Measurements from ENCODE around the gene RGS5. TPM values are rescaled to one million over a fixed set of nuclear protein-coding genes. Genes with fewer than 3 reads are reported as not detected.

The RGS5 gene
- total RNA-seq, 1 experiment from 2014 or later, result 4.7 TPM

DNA sequence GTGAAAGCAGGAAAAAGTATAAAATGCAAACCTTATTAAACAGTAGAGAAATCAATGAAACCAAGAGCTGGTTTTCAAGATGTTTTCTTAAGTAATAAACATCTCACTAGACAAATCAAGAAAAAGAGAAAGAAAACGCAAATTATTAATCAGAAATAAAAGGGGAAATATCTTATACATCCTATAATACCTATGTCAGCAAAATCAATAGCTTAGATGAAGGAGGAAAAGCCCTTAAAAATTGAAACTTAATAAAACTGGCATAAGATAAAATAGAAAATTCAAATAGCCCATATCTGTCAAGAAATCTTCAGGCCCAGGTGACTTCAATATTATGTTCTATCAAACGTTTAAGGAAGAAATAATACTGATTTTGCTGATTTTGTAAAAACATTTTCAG lies 74.4 kb downstream of the RGS5 start:
- BruUV-seq (replicated peaks), result no TSS peak
- Histone ChIP-seq H3K27me3 (replicated peaks; ENCODE audit: insufficient read depth, low read depth, low read length, poor library complexity) (no peaks in the 10 kb centered on the region), H3K4me3 (ENCODE audit: low read depth, low read length, poor library complexity, severe bottlenecking) (no peak overlapping the region), H3K27ac (ENCODE audit: low read depth, low read length, poor library complexity, severe bottlenecking) (no peak overlapping the region), H3K4me1 (ENCODE audit: insufficient read depth, low read length, poor library complexity, severe bottlenecking) (no peaks in the 10 kb centered on the region), H3K36me3 (ENCODE audit: insufficient read depth, low read length, poor library complexity, severe bottlenecking) (no peaks in the 10 kb centered on the region), H3K9me3 (ENCODE audit: low read depth, low read length, poor library complexity, severe bottlenecking) (no peaks in the 10 kb centered on the region)
- TF ChIP-seq, protein P1, sequence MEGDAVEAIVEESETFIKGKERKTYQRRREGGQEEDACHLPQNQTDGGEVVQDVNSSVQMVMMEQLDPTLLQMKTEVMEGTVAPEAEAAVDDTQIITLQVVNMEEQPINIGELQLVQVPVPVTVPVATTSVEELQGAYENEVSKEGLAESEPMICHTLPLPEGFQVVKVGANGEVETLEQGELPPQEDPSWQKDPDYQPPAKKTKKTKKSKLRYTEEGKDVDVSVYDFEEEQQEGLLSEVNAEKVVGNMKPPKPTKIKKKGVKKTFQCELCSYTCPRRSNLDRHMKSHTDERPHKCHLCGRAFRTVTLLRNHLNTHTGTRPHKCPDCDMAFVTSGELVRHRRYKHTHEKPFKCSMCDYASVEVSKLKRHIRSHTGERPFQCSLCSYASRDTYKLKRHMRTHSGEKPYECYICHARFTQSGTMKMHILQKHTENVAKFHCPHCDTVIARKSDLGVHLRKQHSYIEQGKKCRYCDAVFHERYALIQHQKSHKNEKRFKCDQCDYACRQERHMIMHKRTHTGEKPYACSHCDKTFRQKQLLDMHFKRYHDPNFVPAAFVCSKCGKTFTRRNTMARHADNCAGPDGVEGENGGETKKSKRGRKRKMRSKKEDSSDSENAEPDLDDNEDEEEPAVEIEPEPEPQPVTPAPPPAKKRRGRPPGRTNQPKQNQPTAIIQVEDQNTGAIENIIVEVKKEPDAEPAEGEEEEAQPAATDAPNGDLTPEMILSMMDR (conservative IDR thresholded peaks at IDR 0.05; ENCODE audit: low read depth, low read length), result no peak
- no peak for TF ChIP-seq EZH2 (IDR thresholded peaks at IDR 0.05; ENCODE audit: borderline replicate concordance, low read depth, low read length, poor library complexity, severe bottlenecking)
- intact Hi-C loops (cut with micrococcal nuclease; ENCODE audit: unreplicated experiment), result no loop called here
- ChIA-PET CTCF (no interaction called here), POLR2A (ENCODE audit: low non-redundant PET) (no interaction called here)
- no peak for DNase-seq (ENCODE audit: low spot score)

DNA sequence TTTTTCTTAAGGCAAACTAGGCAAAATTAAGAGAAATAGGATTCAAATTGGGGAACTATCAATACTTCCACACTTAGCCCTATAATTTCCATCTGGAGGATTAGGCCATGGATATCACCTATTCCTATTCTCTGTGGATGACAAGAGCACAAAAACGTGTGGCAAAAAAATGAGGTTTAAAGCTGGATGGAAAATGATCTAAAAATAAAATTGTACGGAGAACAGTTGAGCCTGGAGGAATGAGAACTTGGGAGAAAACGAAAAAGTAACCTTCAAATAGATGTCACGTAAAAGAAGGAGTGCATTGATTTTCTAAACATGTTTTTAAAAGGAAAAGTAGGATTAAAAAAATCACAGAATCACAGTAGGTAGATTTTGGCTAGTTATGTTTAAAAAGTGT lies 77.9 kb downstream of the RGS5 start:
- no peak overlapping the region for H3K4me3 ChIP-seq (ENCODE audit: low read depth, low read length, poor library complexity, severe bottlenecking)
- BruUV-seq (replicated peaks), result no TSS peak
- TF ChIP-seq, protein P1 (conservative IDR thresholded peaks at IDR 0.05; ENCODE audit: low read depth, low read length), result no peak
- TF ChIP-seq EZH2 (IDR thresholded peaks at IDR 0.05; ENCODE audit: borderline replicate concordance, low read depth, low read length, poor library complexity, severe bottlenecking), result no peak
- no peaks in the 10 kb centered on the region for H3K9me3 ChIP-seq (ENCODE audit: low read depth, low read length, poor library complexity, severe bottlenecking)
- intact Hi-C loops (cut with micrococcal nuclease; ENCODE audit: unreplicated experiment), result no loop called here
- H3K36me3 ChIP-seq (ENCODE audit: insufficient read depth, low read length, poor library complexity, severe bottlenecking), result no peaks in the 10 kb centered on the region
- no peaks in the 10 kb centered on the region for H3K27me3 ChIP-seq (replicated peaks; ENCODE audit: insufficient read depth, low read depth, low read length, poor library complexity)
- H3K27ac ChIP-seq (ENCODE audit: low read depth, low read length, poor library complexity, severe bottlenecking), result no peak overlapping the region
- ChIA-PET CTCF (no interaction called here), POLR2A (ENCODE audit: low non-redundant PET) (no interaction called here)
- H3K4me1 ChIP-seq (ENCODE audit: insufficient read depth, low read length, poor library complexity, severe bottlenecking), result no peaks in the 10 kb centered on the region
- DNase-seq (ENCODE audit: low spot score), result no peak

DNA sequence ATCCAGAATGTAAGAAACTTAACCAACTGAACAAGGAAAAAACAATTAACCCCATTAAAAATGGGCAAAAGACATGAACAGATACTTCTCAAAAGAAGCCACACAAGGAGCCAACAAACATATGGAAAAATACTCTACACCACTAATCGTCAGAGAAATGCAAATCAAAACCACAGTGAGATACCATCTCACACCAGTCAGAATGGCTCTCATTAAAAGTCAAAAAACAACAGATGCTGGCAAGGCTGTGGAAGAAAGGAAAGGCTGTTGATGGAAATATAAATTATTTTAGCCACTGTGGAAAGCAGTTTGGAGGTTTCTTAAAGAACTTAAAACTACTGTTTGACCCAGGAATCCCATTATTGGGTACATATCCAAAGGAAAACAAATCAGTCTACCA lies 82.3 kb downstream of the RGS5 start:
- BruUV-seq (replicated peaks), result no TSS peak
- Histone ChIP-seq H3K9me3 (ENCODE audit: low read depth, low read length, poor library complexity, severe bottlenecking) (no peaks in the 10 kb centered on the region), H3K4me3 (ENCODE audit: low read depth, low read length, poor library complexity, severe bottlenecking) (no peak overlapping the region), H3K27ac (ENCODE audit: low read depth, low read length, poor library complexity, severe bottlenecking) (no peak overlapping the region), H3K4me1 (ENCODE audit: insufficient read depth, low read length, poor library complexity, severe bottlenecking) (peaks cover 14% of the 10 kb centered on the region), H3K36me3 (ENCODE audit: insufficient read depth, low read length, poor library complexity, severe bottlenecking) (no peaks in the 10 kb centered on the region), H3K27me3 (replicated peaks; ENCODE audit: insufficient read depth, low read depth, low read length, poor library complexity) (no peaks in the 10 kb centered on the region)
- peak; percentile 31 for DNase-seq (ENCODE audit: low spot score)
- CTCF ChIA-PET, result no interaction called here
- POLR2A ChIA-PET (ENCODE audit: low non-redundant PET), result no interaction called here
- TF ChIP-seq EZH2 (IDR thresholded peaks at IDR 0.05; ENCODE audit: borderline replicate concordance, low read depth, low read length, poor library complexity, severe bottlenecking), result no peak
- TF ChIP-seq, protein P1 (conservative IDR thresholded peaks at IDR 0.05; ENCODE audit: low read depth, low read length), result no peak
- intact Hi-C loops (cut with micrococcal nuclease; ENCODE audit: unreplicated experiment), result no loop called here
